ENCODE measurements around the gene EVC.
"Not testable (repeated sequence)": the region's sequence is repeated elsewhere in the genome, so short reads cannot be mapped to it uniquely, and the experiment has no call there.

Gene EVC

GRCh38 chr4:5854929-5855328 lies 143.9 kb downstream of the EVC start:
- no peak for DNase-seq

- not testable (repeated sequence) for DNase-seq
These were observed 145.4 kb downstream of the EVC start for GRCh38 chr4:5856362-5856761.

- DNase-seq = no peak
These were observed 146.2 kb downstream of the EVC start for GRCh38 chr4:5857199-5857598.

- peak; percentile 59 for DNase-seq
These were observed 147.2 kb downstream of the EVC start for GRCh38 chr4:5858020-5858769.

- DNase-seq = no peak
These were observed 152.6 kb downstream of the EVC start for GRCh38 chr4:5863461-5864113.
